Erythroblast (primary cell): ENCODE results near the gene MAP3K20.
"Not testable (repeated sequence)": the region's sequence is repeated elsewhere in the genome, so short reads cannot be mapped to it uniquely, and the experiment has no call there.

Experiments
- DNase-seq, 2 experiments: peaks; one replicate each; lab custom pipeline; 2025; lab: John Stamatoyannopoulos, UW
- GATA1 ChIP-seq: IDR thresholded peaks from 2 replicates; pipeline ENCODE4 v1.6.1; 2011; ENCODE audit warnings: low read depth, mild to moderate bottlenecking, control low read depth, low read length, moderate library complexity
- POLR2A ChIP-seq: IDR thresholded peaks from 2 replicates; pipeline ENCODE4 v1.6.1; 2011; ENCODE audit warnings: mild to moderate bottlenecking, low read length

Gene MAP3K20

DNA sequence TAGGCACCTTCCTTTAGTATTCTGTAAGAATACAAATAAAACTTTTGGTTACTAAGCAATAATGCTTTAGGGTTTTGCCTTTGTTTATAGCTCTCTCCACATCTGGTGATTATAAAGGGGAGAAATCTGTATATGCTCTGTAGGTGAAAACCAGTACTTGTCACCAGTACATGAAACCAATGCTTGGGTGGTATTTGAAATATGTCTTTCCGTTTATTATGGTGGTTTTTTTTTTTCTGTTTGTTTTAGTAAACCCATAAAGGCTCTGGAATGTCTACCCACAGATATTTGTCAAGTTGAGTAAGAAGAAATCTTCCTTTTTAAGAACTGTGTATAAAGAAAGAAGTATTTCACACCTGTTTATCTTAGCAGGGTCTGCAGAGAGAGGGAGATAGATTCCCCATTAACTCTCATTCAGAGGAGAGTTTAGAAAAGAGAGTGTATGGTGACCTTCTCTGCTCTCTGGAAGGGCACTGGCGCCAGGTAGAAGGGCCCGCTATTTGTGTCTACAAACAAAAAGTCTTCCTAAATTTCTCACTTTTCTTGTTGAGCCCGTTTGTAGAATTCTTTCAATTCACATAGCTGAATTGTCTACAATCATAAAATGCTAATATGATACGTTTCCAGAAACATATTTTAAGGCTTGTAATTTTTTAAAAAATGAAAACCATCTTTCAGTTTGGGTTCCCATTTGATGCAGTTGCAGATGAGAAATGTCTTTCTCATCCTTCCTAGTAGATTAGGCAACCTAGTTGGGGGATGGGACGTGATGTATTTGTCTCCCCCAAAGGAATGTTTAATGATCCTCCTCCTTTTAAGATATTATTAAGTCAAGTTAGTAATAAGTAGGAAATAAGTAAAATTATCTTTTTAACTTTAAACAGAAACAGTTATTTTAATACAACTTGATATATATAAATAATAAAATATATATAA, 33.9 kb downstream of the MAP3K20 start:
- TF ChIP-seq GATA1, result no peak
- no peak for TF ChIP-seq POLR2A
- no peak for DNase-seq

DNA sequence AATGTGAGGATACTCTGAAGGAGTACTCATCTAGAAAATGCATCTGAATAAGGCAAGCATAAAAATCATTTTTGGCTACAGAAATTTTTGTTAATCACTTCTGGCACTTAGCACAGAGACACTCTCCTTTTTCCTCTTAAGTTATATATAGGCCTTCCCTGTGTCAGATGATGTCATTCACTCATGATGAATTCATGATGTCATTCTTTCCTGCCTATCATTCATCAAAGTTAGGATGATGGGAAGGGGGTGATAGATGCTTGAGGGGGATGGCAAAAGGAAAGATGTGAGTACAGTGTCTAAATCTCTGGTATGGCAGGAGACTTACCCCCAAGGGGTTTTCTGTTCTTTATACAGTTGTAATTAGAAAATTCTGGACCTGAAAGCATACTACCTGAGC, 42.0 kb downstream of the MAP3K20 start:
- DNase-seq, result peak in 1 of 2 experiments; percentile 28
- no peak for TF ChIP-seq GATA1
- no peak for TF ChIP-seq POLR2A

DNA sequence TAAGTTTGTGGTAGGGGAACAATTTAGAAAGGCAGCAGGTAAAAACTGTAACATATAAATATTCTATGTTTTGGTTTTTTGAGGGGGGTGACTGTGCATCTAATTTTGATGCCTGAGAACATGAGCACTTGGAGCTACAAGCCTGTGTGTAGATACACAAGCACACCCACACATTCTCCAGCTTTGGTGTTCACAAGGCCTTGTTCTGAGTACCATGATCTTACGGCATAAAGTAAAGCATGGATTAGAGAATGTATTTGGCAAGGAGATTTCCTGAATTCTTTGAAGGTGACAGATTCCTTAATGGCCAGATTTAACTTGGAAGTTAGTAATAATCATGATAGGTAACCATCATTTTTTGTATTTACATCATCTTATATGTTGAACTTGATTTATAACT, 42.7 kb downstream of the MAP3K20 start:
- TF ChIP-seq GATA1 (no peak), POLR2A (no peak)
- no peak for DNase-seq

DNA sequence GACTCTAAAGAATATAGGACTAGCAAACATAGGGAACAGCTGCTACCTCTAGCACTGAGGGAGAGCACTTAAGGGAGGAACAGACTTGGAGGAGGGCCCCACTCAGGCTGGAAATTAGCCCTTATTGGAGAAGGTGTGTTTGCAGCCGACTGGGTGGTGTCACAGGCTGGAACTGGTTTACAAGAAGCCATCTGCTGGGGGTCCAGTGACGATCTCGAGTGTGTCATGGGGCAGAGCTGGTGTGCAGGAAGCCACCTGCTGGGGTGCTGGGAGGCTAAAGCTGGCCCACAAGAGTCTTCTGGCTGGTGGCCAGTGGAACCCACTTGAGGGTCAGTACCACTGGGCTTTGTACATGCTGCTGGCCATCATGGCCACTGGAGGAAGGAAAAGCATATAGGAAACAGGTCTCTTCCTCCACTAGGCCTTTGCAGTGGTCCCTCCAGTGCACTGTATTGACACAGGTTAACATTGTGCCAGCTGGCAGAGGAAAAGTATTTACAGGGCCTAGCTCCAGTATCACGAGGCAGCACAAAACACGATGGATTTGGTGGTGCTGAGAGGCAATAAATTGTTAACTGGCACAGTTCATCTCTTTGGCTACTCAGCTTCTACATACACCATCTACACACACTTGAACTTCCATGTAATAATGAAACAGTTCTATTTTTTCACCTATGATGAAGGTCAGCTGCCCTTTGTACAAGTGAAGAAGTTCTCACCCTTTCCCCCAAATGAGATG, 43.6 kb downstream of the MAP3K20 start:
- no peak for TF ChIP-seq GATA1
- TF ChIP-seq POLR2A, result no peak
- no peak for DNase-seq

DNA sequence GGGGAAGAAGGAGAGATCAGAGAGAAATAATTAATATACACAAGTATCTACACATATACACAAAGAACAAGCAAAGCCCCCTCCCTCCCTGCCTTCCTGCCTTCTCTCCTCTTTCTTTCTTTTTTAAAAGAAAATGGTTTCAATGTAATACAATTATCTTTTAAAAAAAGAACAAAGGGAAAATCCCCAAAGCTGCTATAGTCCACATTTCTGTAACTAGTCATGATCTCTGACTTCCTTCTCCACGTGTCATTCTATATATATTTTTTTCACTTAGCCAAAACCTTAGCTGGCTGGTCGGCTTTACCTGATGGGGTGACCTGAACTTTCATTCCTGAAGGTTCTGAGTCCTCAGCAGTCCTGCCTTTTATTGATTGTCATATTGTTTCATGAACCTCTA, 44.3 kb downstream of the MAP3K20 start:
- TF ChIP-seq GATA1, result no peak
- TF ChIP-seq POLR2A, result no peak
- DNase-seq, result no peak

DNA sequence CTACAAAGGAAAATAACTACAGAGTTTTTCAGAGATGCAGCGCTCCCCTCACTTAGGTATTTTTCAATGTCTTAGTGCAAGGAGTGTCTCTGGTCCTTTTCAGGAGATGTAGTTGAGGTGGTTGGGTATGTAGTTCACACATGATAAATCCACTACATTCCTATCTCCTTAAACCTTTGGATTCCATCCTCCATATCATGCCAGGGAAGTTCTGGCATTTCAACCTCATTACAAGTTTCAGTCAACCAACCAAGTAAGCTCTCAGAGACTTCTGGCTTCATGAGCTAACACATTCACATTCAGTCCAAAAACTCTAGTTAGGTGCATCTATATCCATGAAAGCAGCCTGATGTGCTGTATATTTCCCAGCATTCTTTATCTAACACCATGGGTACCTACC, 47.3 kb downstream of the MAP3K20 start:
- TF ChIP-seq GATA1 (no peak), POLR2A (no peak)
- no peak for DNase-seq

DNA sequence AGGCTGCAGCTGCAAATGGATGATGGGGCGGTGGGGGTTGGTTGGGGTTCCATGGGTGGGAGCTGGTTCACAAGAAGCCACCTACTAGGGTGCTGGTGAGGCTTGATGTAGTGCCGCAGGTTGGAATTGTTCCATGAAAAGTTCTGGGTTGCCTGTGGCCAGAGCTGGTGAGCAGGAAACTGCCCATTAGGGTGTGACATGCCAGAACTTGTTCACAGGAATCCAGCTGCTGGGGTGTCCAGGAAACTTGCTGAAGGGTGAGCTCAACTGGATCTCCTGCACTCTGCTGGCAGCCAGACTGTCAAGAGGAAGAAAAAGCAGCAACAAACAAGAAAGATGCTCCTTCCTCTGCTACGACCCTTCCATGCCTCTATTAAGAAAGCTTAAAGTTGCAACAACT, 48.8 kb downstream of the MAP3K20 start:
- no peak for DNase-seq
- TF ChIP-seq GATA1, result no peak
- TF ChIP-seq POLR2A, result no peak

DNA sequence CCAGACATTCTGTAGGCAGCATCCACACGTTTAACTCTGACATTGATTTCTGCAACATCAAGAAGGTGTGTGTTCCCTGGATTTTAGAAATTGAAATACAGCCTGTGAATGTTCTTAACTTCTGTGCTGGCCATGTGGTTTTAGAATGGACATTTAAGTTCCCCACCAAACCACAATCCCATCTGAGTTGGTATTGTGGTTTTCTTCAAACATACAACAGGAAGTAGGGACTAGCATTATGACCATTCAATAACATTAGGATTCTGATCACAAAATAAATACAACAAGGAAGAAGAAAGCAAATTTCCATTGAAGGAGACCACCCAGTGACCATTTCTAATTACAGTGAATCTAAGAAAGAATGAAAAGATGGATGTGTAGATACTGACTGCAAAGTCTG, 51.2 kb downstream of the MAP3K20 start:
- TF ChIP-seq POLR2A, result no peak
- TF ChIP-seq GATA1, result no peak
- no peak for DNase-seq

DNA sequence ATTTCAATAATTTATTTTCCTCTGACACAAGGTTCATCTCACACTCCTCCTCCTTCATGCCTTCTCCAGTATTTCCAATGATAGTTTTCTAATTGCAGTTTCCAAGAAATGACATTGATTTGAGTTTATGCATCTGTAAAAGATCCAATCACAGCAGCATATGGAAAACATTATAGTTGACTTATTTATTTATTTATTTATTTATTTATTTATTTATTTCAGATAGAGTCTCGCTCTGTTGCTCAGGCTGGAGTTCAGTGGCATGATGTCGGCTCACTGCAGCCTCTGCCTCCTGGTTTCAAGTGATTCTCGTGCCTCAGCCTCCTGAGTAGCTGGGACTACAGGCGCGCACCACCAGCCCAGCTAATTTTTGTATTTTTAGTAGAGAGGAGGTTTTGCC, 52.5 kb downstream of the MAP3K20 start:
- not testable (repeated sequence) for DNase-seq

DNA sequence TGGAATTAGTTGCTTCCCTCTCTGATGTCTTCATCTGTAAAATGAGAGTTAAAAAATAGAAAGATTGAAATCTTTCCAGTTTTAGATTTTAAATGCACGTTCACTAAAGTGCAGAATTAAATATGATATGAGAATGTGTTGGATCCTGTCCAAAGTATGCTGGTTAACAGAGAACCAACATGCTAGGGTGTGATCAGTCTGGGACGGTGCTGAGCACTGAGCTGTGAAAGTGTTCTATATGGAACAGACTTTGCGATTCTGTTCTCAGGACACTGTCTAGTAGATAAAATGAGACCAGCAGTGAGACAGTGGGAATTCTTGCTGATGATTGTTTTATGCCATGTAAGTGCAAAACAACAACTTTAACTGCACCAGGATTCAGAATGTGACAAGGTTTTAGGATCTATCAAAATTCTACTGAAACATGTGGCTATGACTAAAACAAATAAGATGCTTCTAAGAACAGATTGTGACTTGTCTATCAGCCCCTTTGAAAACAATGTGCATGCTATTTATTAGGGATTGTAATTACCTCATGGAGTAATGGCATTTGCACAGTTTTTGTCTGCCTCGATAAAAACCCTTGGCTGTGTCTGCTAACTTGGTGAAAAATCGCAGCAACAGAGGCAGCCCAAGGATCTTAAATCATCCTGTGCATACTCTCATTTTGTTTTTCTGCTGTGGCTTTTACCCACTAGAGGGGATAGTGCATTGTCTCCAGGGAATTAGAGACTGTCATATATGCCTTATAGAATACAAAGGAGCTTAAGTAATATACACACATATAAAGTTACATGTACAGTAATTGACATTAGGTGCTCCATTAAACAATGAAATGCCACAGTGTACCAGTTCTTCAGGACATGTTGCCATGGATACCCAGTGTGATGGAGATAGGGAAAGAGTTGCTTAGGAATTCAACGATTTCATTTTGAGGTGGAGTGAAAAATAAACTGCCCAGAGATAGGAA, 55.1 kb downstream of the MAP3K20 start:
- DNase-seq, result peak in 1 of 2 experiments; percentile 11
- TF ChIP-seq POLR2A, result no peak
- no peak for TF ChIP-seq GATA1

DNA sequence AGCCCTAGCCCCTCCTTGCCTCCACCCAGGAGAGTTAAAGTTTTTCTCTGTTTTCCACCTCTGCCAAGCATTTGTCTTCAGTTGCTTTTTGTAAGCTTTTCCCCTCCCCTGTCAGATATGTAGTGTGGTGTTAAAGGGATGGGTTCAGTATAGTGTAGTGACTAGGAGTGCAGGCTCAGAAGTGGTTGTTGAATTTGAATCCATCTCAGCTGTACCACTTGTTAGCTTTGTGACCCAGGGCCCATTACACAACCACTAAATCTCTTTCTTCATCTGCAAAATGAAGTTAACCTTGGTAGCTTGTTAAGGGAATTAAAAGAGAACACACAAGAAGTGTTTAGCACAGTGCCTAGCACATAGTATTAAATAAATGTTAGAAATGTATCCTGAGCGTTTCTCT, 56.9 kb downstream of the MAP3K20 start:
- DNase-seq, result no peak
- TF ChIP-seq POLR2A, result no peak
- TF ChIP-seq GATA1, result no peak

DNA sequence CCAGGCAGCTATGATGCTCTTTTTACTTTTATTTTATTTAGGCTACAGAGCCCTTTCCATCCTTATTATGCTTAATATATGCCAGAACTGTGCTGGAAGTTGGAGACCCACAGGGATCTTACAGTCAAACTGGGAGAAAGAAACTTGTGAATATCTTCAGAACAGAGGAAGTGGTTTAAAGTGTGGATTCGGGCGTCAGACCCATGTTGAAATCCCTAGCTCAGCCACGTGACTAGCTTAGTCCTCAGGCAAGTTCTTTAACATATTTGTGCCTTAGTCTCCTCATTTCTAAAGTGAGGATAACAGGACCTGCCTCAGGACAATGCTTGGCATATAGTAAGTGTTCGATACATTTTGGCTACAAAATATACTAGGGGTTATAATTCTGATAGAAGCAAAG, 59.1 kb downstream of the MAP3K20 start:
- DNase-seq, result peak in 1 of 2 experiments; percentile 7
- no peak for TF ChIP-seq GATA1
- no peak for TF ChIP-seq POLR2A

DNA sequence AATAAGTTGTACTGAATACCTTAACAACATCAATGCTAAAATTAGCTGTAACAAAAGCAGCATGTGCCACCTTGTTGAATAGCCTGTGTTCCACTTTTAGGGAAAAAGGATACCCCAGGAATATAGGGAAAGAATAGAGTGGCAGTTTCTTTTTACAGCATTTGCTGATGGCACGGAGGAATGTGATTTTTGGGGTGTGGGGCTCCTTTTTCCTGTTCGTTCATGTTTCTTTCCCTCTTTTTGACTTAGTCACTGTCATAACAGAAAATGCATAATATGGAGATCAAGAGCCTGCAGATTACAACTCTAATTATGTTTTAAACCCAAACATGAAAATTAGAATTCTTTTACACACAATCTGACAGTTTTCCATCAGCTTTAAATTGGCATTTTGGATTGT, 60.4 kb downstream of the MAP3K20 start:
- DNase-seq, result no peak
- no peak for TF ChIP-seq GATA1
- TF ChIP-seq POLR2A, result no peak

DNA sequence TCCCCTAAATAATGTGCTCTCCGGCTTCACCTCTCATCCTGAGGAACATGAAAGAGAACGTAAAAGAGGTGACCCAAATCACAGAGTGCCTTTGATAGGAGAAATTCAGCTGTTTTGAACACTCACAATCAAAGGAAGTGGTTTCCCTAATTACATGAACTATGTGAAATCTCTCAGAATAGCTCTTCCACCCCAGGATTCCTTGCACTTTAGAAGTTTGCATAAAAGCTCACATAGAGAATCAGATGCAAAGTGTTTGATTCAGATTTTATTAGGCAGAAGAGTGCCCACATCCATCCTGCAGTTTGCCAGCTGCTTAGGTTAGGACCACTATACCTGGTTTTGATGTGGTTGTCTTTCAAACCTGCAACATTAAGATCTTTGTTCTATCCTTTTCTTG, 61.0 kb downstream of the MAP3K20 start:
- no peak for DNase-seq
- TF ChIP-seq GATA1 (no peak), POLR2A (no peak)

DNA sequence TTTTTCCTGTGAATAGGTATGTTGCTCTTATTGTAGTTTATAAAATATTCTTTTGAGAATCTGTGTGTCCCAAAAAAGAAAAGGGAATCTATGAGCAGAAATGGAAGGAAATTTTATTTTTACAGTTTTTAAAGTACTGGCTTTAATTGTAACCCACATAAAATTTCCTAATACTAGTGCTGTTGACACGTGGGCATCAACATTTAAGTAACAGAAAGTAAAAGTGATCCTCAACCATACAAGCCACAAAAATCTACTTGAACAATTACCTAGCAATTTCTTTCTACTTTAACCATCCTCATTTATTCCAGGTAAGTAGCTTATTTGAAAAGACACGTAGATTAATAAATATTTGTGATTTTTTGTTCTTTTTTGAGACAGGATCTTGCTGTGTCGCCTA, 62.0 kb downstream of the MAP3K20 start:
- TF ChIP-seq GATA1, result no peak
- DNase-seq, result no peak
